GM23338 (cell line): ENCODE data around the gene HSD11B2. TPM values are rescaled to one million over a fixed set of nuclear protein-coding genes. Genes with fewer than 3 reads are reported as not detected.

Experiments used
- ATAC-seq: fragments of 200-7000 bp; cut with Tn5 transposase; 3 replicates; pipeline ENCODE4 v1.9.1; 2020
- DNase-seq: peaks from one replicate; pipeline ENCODE4 v3.0.0-alpha.2; 2015; ENCODE audit warnings: low spot score
- H2AFZ ChIP-seq: fragments of 200-600 bp; sonication (generic); 2 replicates; pipeline ENCODE4 v1.8.0; 2016; ENCODE audit warnings: antibody characterized with exemption, mild to moderate bottlenecking, moderate library complexity
- H3F3A ChIP-seq: fragments of 200-600 bp; sonication (generic); replicated peaks from 2 replicates; pipeline ENCODE4 v1.8.0; 2017; ENCODE audit warnings: antibody characterized with exemption, mixed run types, low read depth
- H3K27ac ChIP-seq: fragments of 200-600 bp; sonication (generic); 2 replicates; pipeline ENCODE4 v1.6.1; 2016; ENCODE audit warnings: low read depth
- H3K27me3 ChIP-seq: fragments of 200-600 bp; sonication (generic); 2 replicates; pipeline ENCODE4 v1.8.0; 2016; ENCODE audit warnings: mild to moderate bottlenecking, mixed run types, moderate library complexity; ENCODE audit not compliant: insufficient read depth
- H3K36me3 ChIP-seq: fragments of 200-600 bp; sonication (generic); 2 replicates; pipeline ENCODE4 v1.8.0; 2016; ENCODE audit warnings: mild to moderate bottlenecking; ENCODE audit not compliant: insufficient read depth
- H3K4me1 ChIP-seq: fragments of 200-600 bp; sonication (generic); 2 replicates; pipeline ENCODE4 v1.8.0; 2016; ENCODE audit warnings: mild to moderate bottlenecking, moderate library complexity; ENCODE audit not compliant: insufficient read depth
- H3K4me2 ChIP-seq: fragments of 200-600 bp; sonication (generic); 2 replicates; pipeline ENCODE4 v1.7.1; 2017; ENCODE audit warnings: mixed run types
- H3K4me3 ChIP-seq: fragments of 200-600 bp; sonication (generic); 2 replicates; pipeline ENCODE4 v1.6.1; 2016; ENCODE audit warnings: mixed run types
- H3K79me2 ChIP-seq: fragments of 200-600 bp; sonication (generic); replicated peaks from 2 replicates; pipeline ENCODE4 v1.8.0; 2017; ENCODE audit warnings: mild to moderate bottlenecking; ENCODE audit not compliant: insufficient read depth
- H3K9me2 ChIP-seq: fragments of 200-600 bp; sonication (generic); 2 replicates; pipeline ENCODE4 v1.8.0; 2017; ENCODE audit not compliant: insufficient read depth
- H4K20me1 ChIP-seq: fragments of 200-600 bp; sonication (generic); replicated peaks from 2 replicates; pipeline ENCODE4 v1.8.0; 2017; ENCODE audit warnings: mild to moderate bottlenecking; ENCODE audit not compliant: insufficient read depth
- H3K27ac Mint-ChIP-seq: 2 replicates; pipeline ENCODE4 v1.8.0; 2020; ENCODE audit warnings: inconsistent platforms, mild to moderate bottlenecking, moderate library complexity, mixed read lengths
- H3K27me3 Mint-ChIP-seq: 3 replicates; pipeline ENCODE4 v1.8.0; 2022; ENCODE audit warnings: low read depth, mild to moderate bottlenecking, moderate library complexity, mixed read lengths, inconsistent platforms; ENCODE audit not compliant: insufficient read depth, poor library complexity
- H3K36me3 Mint-ChIP-seq: 3 replicates; pipeline ENCODE4 v1.8.0; 2021; ENCODE audit warnings: low read depth, mild to moderate bottlenecking, inconsistent platforms, moderate library complexity, mixed read lengths
- H3K4me1 Mint-ChIP-seq: 3 replicates; pipeline ENCODE4 v1.8.0; 2020; ENCODE audit warnings: mild to moderate bottlenecking, inconsistent platforms, mixed read lengths
- H3K4me3 Mint-ChIP-seq: 3 replicates; pipeline ENCODE4 v1.8.0; 2021; ENCODE audit warnings: moderate library complexity, mild to moderate bottlenecking, inconsistent platforms, mixed read lengths
- H3K9me3 Mint-ChIP-seq: 3 replicates; pipeline ENCODE4 v1.8.0; 2020; ENCODE audit warnings: moderate library complexity, mild to moderate bottlenecking, inconsistent platforms, mixed read lengths
- CREB1 ChIP-seq: fragments of 250-450 bp; sonication (Bioruptor Pico); IDR thresholded peaks from 2 replicates; pipeline ENCODE4 v1.5.0; 2020; ENCODE audit warnings: low read depth, mild to moderate bottlenecking, moderate library complexity
- EZH2 ChIP-seq: fragments of 200-600 bp; sonication (generic); IDR thresholded peaks from one replicate; pipeline ENCODE4 v1.8.0; 2017; ENCODE audit warnings: antibody characterized with exemption, mild to moderate bottlenecking, low read depth; ENCODE audit not compliant: unreplicated experiment
- EZH2phosphoT487 ChIP-seq: fragments of 200-600 bp; sonication (generic); IDR thresholded peaks from one replicate; pipeline ENCODE4 v1.8.1; 2018; ENCODE audit warnings: antibody characterized with exemption; ENCODE audit not compliant: unreplicated experiment
- JUNB ChIP-seq: IDR thresholded peaks from one replicate; pipeline ENCODE4 v1.6.1; 2016; ENCODE audit warnings: antibody characterized with exemption; ENCODE audit not compliant: unreplicated experiment
- POLR2AphosphoS5 ChIP-seq: IDR thresholded peaks from 2 replicates; pipeline ENCODE4 v1.6.1; 2016; ENCODE audit warnings: antibody characterized with exemption, low read depth
- STAT1 ChIP-seq: IDR thresholded peaks from one replicate; pipeline ENCODE4 v1.6.1; 2016; ENCODE audit warnings: antibody characterized with exemption; ENCODE audit not compliant: unreplicated experiment
- ZNF114 ChIP-seq: fragments of 250-450 bp; sonication (Bioruptor Pico); IDR thresholded peaks from 2 replicates; pipeline ENCODE4 v1.5.0; 2020; ENCODE audit warnings: mild to moderate bottlenecking, moderate library complexity
- ZNF331 ChIP-seq: fragments of 250-450 bp; sonication (Bioruptor Pico); IDR thresholded peaks from 2 replicates; pipeline ENCODE4 v1.5.0; 2020; ENCODE audit warnings: low read depth, mild to moderate bottlenecking, moderate library complexity
- polyA plus RNA-seq: library from polyadenylated mRNA; unstranded; fragments of >200 nt; fragmentation: Nextera tagmentation; extraction: Ambion mirVana; gene quantifications from 2 replicates; pipeline ENCODE4 v1.2.1, GENCODE V29; 2016
- total RNA-seq: library from RNA; depleted of rRNA; stranded (reverse); fragments of >200 nt; shearing (Covaris generic); gene quantifications from 2 replicates; pipeline ENCODE4 v1.2.3, GENCODE V29; 2014
- TF ChIP-seq, protein P1 (sequence below): fragments of 250-450 bp; sonication (Bioruptor Pico); IDR thresholded peaks from 2 replicates; pipeline ENCODE4 v1.5.0; 2020; ENCODE audit warnings: mild to moderate bottlenecking, moderate library complexity
- TF ChIP-seq, protein P2 (sequence below), 2 experiments: fragments of 200-600 bp in 1 of 2; sonication (generic) in 1 of 2; conservative IDR thresholded peaks; 2 replicates each; pipeline versions ENCODE4 v1.5.1 to v1.6.1; 2016 to 2017; ENCODE audit warnings: antibody characterized with exemption in 2 of 2, low read depth in 2 of 2, mild to moderate bottlenecking in 2 of 2, moderate library complexity in 1 of 2

Gene HSD11B2
- total and polyA plus RNA-seq, 2 experiments from 2014 or later = 14.8 to 23.0 TPM

DNA sequence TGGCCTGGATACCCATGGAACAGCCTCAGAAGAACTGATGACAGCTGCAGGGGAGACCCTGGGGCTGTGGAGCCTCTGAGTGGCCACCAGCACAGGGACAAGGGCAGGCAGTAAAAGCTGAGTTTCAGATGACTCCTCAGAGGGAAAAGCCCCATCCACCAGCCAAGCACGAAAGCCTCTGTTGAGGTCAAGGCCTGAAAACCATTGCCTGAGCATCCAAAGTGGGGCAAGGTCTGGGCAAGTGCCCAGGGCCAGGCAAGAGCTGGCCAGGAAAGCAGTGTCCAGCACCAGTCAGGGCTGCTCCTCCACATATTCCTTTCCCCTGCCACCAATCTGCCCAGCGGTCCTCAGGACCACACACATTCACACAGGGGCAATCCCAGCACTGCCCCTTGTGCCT is 33.6 kb downstream of the HSD11B2 start (continued):
- TF ChIP-seq, protein P1, sequence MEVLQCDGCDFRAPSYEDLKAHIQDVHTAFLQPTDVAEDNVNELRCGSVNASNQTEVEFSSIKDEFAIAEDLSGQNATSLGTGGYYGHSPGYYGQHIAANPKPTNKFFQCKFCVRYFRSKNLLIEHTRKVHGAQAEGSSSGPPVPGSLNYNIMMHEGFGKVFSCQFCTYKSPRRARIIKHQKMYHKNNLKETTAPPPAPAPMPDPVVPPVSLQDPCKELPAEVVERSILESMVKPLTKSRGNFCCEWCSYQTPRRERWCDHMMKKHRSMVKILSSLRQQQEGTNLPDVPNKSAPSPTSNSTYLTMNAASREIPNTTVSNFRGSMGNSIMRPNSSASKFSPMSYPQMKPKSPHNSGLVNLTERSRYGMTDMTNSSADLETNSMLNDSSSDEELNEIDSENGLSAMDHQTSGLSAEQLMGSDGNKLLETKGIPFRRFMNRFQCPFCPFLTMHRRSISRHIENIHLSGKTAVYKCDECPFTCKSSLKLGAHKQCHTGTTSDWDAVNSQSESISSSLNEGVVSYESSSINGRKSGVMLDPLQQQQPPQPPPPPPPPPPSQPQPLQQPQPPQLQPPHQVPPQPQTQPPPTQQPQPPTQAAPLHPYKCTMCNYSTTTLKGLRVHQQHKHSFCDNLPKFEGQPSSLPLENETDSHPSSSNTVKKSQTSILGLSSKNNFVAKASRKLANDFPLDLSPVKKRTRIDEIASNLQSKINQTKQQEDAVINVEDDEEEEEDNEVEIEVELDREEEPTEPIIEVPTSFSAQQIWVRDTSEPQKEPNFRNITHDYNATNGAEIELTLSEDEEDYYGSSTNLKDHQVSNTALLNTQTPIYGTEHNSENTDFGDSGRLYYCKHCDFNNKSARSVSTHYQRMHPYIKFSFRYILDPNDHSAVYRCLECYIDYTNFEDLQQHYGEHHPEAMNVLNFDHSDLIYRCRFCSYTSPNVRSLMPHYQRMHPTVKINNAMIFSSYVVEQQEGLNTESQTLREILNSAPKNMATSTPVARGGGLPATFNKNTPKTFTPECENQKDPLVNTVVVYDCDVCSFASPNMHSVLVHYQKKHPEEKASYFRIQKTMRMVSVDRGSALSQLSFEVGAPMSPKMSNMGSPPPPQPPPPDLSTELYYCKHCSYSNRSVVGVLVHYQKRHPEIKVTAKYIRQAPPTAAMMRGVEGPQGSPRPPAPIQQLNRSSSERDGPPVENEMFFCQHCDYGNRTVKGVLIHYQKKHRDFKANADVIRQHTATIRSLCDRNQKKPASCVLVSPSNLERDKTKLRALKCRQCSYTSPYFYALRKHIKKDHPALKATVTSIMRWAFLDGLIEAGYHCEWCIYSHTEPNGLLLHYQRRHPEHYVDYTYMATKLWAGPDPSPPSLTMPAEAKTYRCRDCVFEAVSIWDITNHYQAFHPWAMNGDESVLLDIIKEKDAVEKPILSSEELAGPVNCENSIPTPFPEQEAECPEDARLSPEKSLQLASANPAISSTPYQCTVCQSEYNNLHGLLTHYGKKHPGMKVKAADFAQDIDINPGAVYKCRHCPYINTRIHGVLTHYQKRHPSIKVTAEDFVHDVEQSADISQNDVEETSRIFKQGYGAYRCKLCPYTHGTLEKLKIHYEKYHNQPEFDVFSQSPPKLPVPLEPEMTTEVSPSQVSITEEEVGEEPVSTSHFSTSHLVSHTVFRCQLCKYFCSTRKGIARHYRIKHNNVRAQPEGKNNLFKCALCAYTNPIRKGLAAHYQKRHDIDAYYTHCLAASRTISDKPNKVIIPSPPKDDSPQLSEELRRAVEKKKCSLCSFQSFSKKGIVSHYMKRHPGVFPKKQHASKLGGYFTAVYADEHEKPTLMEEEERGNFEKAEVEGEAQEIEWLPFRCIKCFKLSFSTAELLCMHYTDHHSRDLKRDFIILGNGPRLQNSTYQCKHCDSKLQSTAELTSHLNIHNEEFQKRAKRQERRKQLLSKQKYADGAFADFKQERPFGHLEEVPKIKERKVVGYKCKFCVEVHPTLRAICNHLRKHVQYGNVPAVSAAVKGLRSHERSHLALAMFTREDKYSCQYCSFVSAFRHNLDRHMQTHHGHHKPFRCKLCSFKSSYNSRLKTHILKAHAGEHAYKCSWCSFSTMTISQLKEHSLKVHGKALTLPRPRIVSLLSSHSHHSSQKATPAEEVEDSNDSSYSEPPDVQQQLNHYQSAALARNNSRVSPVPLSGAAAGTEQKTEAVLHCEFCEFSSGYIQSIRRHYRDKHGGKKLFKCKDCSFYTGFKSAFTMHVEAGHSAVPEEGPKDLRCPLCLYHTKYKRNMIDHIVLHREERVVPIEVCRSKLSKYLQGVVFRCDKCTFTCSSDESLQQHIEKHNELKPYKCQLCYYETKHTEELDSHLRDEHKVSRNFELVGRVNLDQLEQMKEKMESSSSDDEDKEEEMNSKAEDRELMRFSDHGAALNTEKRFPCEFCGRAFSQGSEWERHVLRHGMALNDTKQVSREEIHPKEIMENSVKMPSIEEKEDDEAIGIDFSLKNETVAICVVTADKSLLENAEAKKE (CRISPR knock-in tag) = no peak
- TF ChIP-seq JUNB (no peak), ZNF331 (CRISPR knock-in tag) (no peak), POLR2AphosphoS5 (no peak), ZNF114 (CRISPR knock-in tag) (no peak), STAT1 (no peak)

DNA sequence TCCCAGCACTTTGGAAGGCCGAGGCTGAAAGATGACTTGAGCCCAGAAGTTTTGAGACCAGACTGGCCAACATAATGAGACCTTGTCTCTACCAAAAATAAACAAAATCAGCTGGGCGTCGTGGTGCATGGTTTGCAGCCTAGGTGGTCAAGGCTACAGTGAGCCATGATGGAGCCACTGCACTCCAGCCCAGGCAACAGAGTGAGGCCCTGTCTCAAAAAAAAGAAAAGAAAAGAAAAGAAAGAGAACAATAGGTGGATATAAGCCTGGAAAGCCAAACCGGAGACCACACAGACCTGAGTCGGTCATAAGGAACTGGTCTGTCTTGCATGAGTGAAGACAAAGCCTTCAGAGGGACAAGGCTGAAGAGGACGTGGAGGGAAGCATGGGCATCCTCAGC is 35.7 kb downstream of the HSD11B2 start:
- Mint-ChIP-seq H3K27me3 (peaks cover 3% of the 10 kb centered on the region), H3K4me3 (no peak overlapping the region), H3K4me1 (peaks cover 4% of the 10 kb centered on the region; the same call in 2 of the 3 replicates), H3K36me3 (no peaks in the 10 kb centered on the region), H3K27ac (no peak overlapping the region), H3K9me3 (no peaks in the 10 kb centered on the region)
- Histone ChIP-seq H3K4me2 (no peak overlapping the region), H2AFZ (no peak overlapping the region), H3K4me3 (no peak overlapping the region), H3K36me3 (no peaks in the 10 kb centered on the region), H3K27ac (no peak overlapping the region), H3K79me2 (no peaks in the 10 kb centered on the region; the same call in 1 of the 2 replicates), H4K20me1 (peaks cover 15% of the 10 kb centered on the region; the same call in 1 of the 2 replicates), H3K4me1 (no peaks in the 10 kb centered on the region), H3F3A (0 out of 2 replicates have a peak, but pooled peaks cover 2% of the 10 kb centered on the region), H3K27me3 (no peaks in the 10 kb centered on the region), H3K9me2 (no peaks in the 10 kb centered on the region)
- DNase-seq = no peak
- ATAC-seq = no peak
- TF ChIP-seq STAT1 = no peak
- TF ChIP-seq POLR2AphosphoS5 = no peak
- TF ChIP-seq, protein P2, sequence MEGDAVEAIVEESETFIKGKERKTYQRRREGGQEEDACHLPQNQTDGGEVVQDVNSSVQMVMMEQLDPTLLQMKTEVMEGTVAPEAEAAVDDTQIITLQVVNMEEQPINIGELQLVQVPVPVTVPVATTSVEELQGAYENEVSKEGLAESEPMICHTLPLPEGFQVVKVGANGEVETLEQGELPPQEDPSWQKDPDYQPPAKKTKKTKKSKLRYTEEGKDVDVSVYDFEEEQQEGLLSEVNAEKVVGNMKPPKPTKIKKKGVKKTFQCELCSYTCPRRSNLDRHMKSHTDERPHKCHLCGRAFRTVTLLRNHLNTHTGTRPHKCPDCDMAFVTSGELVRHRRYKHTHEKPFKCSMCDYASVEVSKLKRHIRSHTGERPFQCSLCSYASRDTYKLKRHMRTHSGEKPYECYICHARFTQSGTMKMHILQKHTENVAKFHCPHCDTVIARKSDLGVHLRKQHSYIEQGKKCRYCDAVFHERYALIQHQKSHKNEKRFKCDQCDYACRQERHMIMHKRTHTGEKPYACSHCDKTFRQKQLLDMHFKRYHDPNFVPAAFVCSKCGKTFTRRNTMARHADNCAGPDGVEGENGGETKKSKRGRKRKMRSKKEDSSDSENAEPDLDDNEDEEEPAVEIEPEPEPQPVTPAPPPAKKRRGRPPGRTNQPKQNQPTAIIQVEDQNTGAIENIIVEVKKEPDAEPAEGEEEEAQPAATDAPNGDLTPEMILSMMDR (conservative IDR thresholded peaks at IDR 0.05; ENCODE audit: low read depth in 2 of 2) = no peak
- no peak for TF ChIP-seq EZH2
- no peak for TF ChIP-seq CREB1 (CRISPR knock-in tag)
- no peak for TF ChIP-seq EZH2phosphoT487
- no peak for TF ChIP-seq ZNF114 (CRISPR knock-in tag)
